ENCODE results near the gene GABRR1.

Gene GABRR1

DNA sequence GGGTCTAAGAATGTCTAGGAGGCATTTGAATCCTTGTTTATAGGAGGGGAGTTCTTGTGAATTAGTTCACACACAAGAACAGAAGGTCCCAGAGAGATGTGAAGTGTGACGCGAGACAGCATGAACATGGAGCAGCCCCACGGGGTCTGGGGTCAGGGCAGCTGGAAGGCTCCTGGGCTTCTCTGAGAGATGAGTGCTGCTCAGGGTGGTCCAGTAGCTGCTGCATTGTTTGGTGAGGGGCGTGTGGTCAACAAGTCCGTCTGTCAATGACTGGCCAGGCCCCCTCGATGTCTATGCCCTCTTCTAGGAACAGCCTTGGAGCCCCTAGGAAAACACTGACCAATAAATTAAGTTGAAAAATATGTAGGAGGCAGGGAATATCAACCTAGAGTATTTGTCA lies 40.2 kb upstream of the GABRR1 start:
- Histone ChIP-seq H3K27me3 (ENCODE audit: insufficient read depth, low read length) (peaks cover 6% of the 10 kb centered on the region; the same call in 1 of the 2 replicates), H3K36me3 (ENCODE audit: insufficient read depth, low read length) (no peaks in the 10 kb centered on the region), H4K20me1 (ENCODE audit: insufficient read depth, low read length) (no peaks in the 10 kb centered on the region), H3K9ac (ENCODE audit: low read length) (no peak overlapping the region), H3K4me3 (ENCODE audit: low read depth, low read length, poor library complexity, severe bottlenecking) (no peak overlapping the region), H2AFZ (ENCODE audit: low read length) (no peak overlapping the region), H3K79me2 (ENCODE audit: insufficient read depth, low read length) (no peaks in the 10 kb centered on the region), H3K4me2 (ENCODE audit: low read length) (no peak overlapping the region), H3K9me3 (ENCODE audit: low read length) (no peaks in the 10 kb centered on the region), H3K9me2 (ENCODE audit: low read depth, low read length) (no peaks in the 10 kb centered on the region), H3F3A (ENCODE audit: insufficient read depth, low read length) (no peaks in the 10 kb centered on the region), H3K27ac (ENCODE audit: low read depth, low read length, poor library complexity, severe bottlenecking) (no peak overlapping the region), H3K4me1 (ENCODE audit: insufficient read depth, low read length, severe bottlenecking) (peaks cover 20% of the 10 kb centered on the region)
- no peak for TF ChIP-seq EZH2 (IDR thresholded peaks at IDR 0.05; ENCODE audit: borderline replicate concordance, low read length)
- TF ChIP-seq, protein P1, sequence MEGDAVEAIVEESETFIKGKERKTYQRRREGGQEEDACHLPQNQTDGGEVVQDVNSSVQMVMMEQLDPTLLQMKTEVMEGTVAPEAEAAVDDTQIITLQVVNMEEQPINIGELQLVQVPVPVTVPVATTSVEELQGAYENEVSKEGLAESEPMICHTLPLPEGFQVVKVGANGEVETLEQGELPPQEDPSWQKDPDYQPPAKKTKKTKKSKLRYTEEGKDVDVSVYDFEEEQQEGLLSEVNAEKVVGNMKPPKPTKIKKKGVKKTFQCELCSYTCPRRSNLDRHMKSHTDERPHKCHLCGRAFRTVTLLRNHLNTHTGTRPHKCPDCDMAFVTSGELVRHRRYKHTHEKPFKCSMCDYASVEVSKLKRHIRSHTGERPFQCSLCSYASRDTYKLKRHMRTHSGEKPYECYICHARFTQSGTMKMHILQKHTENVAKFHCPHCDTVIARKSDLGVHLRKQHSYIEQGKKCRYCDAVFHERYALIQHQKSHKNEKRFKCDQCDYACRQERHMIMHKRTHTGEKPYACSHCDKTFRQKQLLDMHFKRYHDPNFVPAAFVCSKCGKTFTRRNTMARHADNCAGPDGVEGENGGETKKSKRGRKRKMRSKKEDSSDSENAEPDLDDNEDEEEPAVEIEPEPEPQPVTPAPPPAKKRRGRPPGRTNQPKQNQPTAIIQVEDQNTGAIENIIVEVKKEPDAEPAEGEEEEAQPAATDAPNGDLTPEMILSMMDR (IDR thresholded peaks at IDR 0.05; ENCODE audit: low read length) = no peak

DNA sequence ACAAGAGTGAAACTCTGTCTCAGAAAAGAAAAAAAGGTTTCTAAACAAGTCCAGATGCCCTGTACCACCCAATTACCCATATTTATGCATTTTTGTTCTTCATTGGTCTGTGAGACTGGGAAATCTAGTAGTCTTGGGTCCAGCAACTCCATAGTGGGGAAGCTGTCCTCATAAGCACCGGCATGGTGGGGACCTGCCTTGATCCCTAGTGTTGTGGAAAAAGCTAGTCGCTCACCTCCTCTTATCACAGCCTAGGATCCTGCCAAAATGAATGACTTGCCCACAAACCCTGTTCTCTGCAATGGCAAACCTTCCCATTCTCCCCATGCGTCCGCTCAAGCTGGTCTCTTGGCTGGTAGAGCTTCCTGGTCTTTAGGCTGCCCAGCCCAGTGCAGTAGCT lies 38.3 kb upstream of the GABRR1 start:
- peaks cover 3% of the 10 kb centered on the region for H3K4me1 ChIP-seq (ENCODE audit: insufficient read depth, low read length, severe bottlenecking)
- no peak overlapping the region for H3K4me2 ChIP-seq (ENCODE audit: low read length)
- no peaks in the 10 kb centered on the region for H3K9me2 ChIP-seq (ENCODE audit: low read depth, low read length)
- H3K9me3 ChIP-seq (ENCODE audit: low read length) = no peaks in the 10 kb centered on the region
- no peaks in the 10 kb centered on the region for H3K36me3 ChIP-seq (ENCODE audit: insufficient read depth, low read length)
- peaks cover 6% of the 10 kb centered on the region; the same call in 1 of the 2 replicates for H3K27me3 ChIP-seq (ENCODE audit: insufficient read depth, low read length)
- no peak overlapping the region for H3K27ac ChIP-seq (ENCODE audit: low read depth, low read length, poor library complexity, severe bottlenecking)
- no peak overlapping the region for H3K9ac ChIP-seq (ENCODE audit: low read length)
- no peak overlapping the region for H3K4me3 ChIP-seq (ENCODE audit: low read depth, low read length, poor library complexity, severe bottlenecking)
- TF ChIP-seq EZH2 (IDR thresholded peaks at IDR 0.05; ENCODE audit: borderline replicate concordance, low read length) = no peak
- TF ChIP-seq, protein P1 (IDR thresholded peaks at IDR 0.05; ENCODE audit: low read length) = no peak
- no peak overlapping the region for H2AFZ ChIP-seq (ENCODE audit: low read length)
- no peaks in the 10 kb centered on the region for H3F3A ChIP-seq (ENCODE audit: insufficient read depth, low read length)
- H3K79me2 ChIP-seq (ENCODE audit: insufficient read depth, low read length) = no peaks in the 10 kb centered on the region
- no peaks in the 10 kb centered on the region for H4K20me1 ChIP-seq (ENCODE audit: insufficient read depth, low read length)

DNA sequence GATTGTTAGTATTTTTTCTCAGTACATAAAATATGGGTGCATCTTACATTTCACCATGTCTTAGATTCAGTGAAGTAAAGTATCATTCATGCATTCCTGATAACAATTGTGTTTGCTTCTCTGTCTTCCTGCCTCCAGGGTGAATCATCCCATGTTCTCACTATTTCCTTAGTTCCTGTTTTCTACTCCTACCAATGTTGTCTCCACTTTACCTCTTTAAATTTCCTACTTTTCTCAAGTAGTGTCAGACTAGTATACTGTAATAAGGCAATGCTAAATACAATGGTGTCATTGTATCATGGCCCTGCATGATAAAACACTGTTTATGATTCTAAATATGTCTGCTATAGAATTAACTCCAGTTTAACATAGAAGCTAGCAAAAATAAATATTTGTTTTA lies 37.4 kb upstream of the GABRR1 start:
- no peak overlapping the region for H3K9ac ChIP-seq (ENCODE audit: low read length)
- TF ChIP-seq, protein P1 (IDR thresholded peaks at IDR 0.05; ENCODE audit: low read length) = no peak
- no peak for TF ChIP-seq EZH2 (IDR thresholded peaks at IDR 0.05; ENCODE audit: borderline replicate concordance, low read length)
- H4K20me1 ChIP-seq (ENCODE audit: insufficient read depth, low read length) = no peaks in the 10 kb centered on the region
- no peaks in the 10 kb centered on the region for H3K79me2 ChIP-seq (ENCODE audit: insufficient read depth, low read length)
- H3K27ac ChIP-seq (ENCODE audit: low read depth, low read length, poor library complexity, severe bottlenecking) = no peak overlapping the region
- H3K27me3 ChIP-seq (ENCODE audit: insufficient read depth, low read length) = peaks cover 6% of the 10 kb centered on the region; the same call in 1 of the 2 replicates
- no peak overlapping the region for H3K4me3 ChIP-seq (ENCODE audit: low read depth, low read length, poor library complexity, severe bottlenecking)
- H2AFZ ChIP-seq (ENCODE audit: low read length) = no peak overlapping the region
- H3K4me1 ChIP-seq (ENCODE audit: insufficient read depth, low read length, severe bottlenecking) = no peaks in the 10 kb centered on the region
- H3K9me2 ChIP-seq (ENCODE audit: low read depth, low read length) = no peaks in the 10 kb centered on the region
- no peaks in the 10 kb centered on the region for H3K36me3 ChIP-seq (ENCODE audit: insufficient read depth, low read length)
- H3K4me2 ChIP-seq (ENCODE audit: low read length) = no peak overlapping the region
- H3K9me3 ChIP-seq (ENCODE audit: low read length) = no peaks in the 10 kb centered on the region
- H3F3A ChIP-seq (ENCODE audit: insufficient read depth, low read length) = no peaks in the 10 kb centered on the region
